ENCODE results near the gene CD109.
"Not testable (repeated sequence)": the region's sequence is repeated elsewhere in the genome, so short reads cannot be mapped to it uniquely, and the experiment has no call there.

The CD109 gene

GRCh38 chr6:73779943-73780342 is 83.9 kb downstream of the CD109 start:
- no peak for FAIRE-seq
- DNase-seq (ENCODE audit: insufficient read length, low spot score), result no peak

- FAIRE-seq (no peak), DNase-seq (ENCODE audit: insufficient read length, low spot score) (no peak)
Measured at GRCh38 chr6:73782911-73783310, 86.9 kb downstream of the CD109 start.

- DNase-seq (ENCODE audit: insufficient read length, low spot score), result no peak
- no peak for FAIRE-seq
Measured at GRCh38 chr6:73784726-73785505, 88.9 kb downstream of the CD109 start.

GRCh38 chr6:73790574-73790973 is 94.6 kb downstream of the CD109 start:
- DNase-seq (ENCODE audit: insufficient read length, low spot score) (no peak), FAIRE-seq (no peak)

DNA sequence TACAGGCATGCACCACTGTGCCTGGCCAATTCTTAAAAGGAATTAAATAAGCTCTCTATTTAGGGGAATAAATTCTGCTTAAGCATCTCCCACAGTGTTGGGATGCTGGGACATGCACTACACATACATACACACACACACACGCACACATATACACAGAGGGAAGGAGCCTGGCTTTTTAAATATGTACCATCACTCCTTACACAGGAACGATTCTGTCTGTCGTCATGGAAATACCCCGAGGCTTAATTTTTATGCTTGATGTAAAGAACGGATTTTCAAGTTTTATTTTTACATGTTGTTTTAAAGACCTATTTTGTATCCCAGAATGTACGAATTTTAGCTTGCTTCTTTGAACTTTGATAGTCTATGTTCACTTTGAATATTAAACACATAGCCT is 95.3 kb downstream of the CD109 start:
- DNase-seq (ENCODE audit: insufficient read length, low spot score), result no peak
- no peak for FAIRE-seq

DNA sequence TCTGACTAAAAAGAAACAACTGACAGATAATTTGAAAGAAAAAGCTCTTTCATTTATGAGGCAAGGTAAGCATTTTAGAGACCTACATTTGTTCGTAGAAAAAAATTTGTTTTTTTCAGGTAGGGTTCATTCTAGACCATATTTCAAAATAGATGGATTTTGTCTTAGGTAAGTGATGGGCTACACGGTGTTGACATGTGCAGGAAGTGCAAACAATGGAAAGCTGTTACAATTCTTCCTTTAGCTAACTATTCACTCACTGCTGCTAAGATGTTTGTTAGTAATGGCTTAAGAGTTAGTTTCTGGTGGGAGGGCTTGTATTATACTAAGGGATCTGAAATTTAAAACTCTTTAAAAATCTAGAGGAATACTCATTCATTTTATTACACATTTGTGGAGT is 96.7 kb downstream of the CD109 start:
- FAIRE-seq (no peak), DNase-seq (ENCODE audit: insufficient read length, low spot score) (no peak)

GRCh38 chr6:73796881-73797280 is 100.9 kb downstream of the CD109 start:
- DNase-seq (ENCODE audit: insufficient read length, low spot score) (no peak), FAIRE-seq (no peak)

DNA sequence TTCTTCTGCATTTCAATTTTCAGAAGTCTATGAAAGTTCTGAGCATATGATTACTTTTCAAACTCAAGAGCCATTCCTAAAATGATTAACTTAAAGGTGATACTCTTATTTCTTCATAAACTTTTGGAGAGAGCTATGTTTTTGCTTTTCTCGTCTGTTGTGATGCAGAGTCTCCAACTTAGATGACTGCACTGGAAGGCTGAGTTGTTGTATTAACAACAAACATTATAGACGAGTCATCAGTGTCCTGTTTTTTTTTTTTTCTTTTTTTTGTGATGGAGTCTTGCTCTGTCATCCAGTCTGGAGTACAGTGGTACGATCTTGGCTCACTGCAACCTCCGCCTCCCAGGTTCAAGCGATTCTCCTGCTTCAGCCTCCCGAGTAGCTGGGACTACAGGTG is 101.9 kb downstream of the CD109 start:
- FAIRE-seq, result no peak
- DNase-seq (ENCODE audit: insufficient read length, low spot score), result no peak

GRCh38 chr6:73798592-73798991 is 102.6 kb downstream of the CD109 start:
- DNase-seq (ENCODE audit: insufficient read length, low spot score) (peak; percentile 40), FAIRE-seq (peak; percentile 9)

DNA sequence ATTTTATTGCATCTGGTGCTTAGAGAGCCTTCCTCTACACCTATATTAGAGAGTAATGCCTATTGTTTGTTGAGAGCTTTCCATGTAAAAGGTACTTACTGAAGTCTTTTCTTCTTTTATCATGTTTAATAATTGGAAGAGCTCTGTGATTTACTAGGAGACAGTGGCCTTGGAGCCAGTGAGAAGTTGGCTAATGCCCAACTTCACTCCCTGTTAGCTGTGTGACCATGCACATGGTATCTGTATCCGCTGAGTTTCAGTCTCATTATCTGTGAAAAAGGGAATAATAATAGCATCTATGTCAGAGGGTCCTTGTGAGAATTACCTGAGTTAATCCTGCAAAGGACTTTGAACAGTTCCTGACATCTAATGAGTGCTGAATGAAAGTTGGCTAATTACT is 105.0 kb downstream of the CD109 start:
- FAIRE-seq (no peak), DNase-seq (ENCODE audit: insufficient read length, low spot score) (no peak)

- no peak for FAIRE-seq
- no peak for DNase-seq (ENCODE audit: insufficient read length, low spot score)
Measured at GRCh38 chr6:73801652-73802268, 105.8 kb downstream of the CD109 start.

DNA sequence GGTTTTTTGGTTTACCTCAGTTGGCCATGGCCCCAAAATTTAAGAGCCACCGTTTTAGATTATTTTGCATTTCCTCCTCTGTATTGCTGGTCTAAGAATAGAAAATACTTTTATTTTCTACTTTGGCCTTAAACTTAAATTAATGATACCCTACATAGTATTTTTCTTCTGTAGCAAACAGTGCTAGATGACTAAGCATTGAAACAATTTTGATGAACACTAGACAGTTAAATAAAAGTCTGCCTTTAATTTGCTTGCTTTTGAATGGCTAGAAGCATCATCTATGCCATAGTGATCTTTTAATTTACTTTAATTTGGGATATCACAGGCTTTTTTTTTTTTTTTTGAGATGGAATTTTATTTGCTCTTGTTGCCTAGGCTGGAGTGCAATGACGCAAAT is 106.4 kb downstream of the CD109 start:
- DNase-seq (ENCODE audit: insufficient read length, low spot score) (no peak), FAIRE-seq (no peak)

DNA sequence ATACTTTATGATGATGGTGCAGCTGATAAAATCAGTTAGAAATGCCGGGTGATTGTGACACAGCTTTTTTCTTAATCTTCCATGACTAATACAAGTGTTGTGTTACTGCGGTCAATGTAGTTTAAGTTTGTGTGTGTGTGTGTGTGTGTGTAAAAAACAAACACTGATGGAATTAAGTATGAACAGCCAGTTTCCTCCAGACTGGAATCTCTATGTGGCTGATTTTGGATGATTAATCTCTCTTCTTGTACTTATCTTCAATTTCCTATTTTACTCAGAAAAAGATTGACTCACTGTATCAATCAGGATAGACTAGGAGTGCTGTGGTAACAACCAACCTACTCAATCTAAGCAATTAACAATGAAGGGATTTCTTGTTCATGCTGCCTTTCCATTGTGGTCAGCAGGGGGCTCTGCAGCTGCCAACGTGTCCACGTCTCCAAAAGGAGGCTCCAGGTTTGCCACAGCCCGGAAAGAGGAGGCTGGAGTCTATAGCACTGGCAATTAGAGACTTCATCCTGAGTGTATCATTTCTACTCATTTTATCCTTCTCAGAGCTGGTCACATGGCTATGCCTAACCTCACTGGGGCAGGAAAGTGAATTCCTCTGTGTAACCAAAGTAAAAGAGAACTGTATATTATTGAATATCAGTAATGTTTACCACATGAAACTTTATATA is 107.7 kb downstream of the CD109 start:
- peak; percentile 72 for FAIRE-seq
- peak; percentile 54 for DNase-seq (ENCODE audit: insufficient read length, low spot score)

- FAIRE-seq, result not testable (repeated sequence)
Measured at GRCh38 chr6:73805221-73805620, 109.2 kb downstream of the CD109 start.

DNA sequence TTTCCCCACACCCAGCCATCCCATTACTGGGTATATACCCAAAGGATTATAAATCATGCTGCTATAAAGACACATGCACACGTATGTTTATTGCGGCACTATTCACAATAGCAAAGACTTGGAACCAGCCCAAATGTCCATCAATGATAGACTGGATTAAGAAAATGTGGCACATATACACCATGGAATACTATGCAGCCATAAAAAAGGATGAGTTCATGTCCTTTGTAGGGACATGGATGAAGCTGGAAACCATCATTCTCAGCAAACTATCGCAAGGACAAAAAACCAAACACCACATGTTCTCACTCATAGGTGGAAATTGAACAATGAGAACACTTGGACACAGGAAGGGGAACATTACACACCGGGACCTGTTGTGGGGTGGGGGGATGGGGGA is 110.0 kb downstream of the CD109 start:
- not testable (repeated sequence) for DNase-seq (ENCODE audit: insufficient read length, low spot score); FAIRE-seq

More at GRCh38 chr6:73805221-73805620, 109.2 kb downstream of the CD109 start:
- not testable (repeated sequence) for DNase-seq (ENCODE audit: insufficient read length, low spot score)

- DNase-seq (ENCODE audit: insufficient read length, low spot score), result no peak
- FAIRE-seq, result no peak
Measured at GRCh38 chr6:73811706-73812105, 115.7 kb downstream of the CD109 start.

- no peak for DNase-seq (ENCODE audit: insufficient read length, low spot score)
- no peak for FAIRE-seq
Measured at GRCh38 chr6:73817253-73817652, 121.2 kb downstream of the CD109 start.

DNA sequence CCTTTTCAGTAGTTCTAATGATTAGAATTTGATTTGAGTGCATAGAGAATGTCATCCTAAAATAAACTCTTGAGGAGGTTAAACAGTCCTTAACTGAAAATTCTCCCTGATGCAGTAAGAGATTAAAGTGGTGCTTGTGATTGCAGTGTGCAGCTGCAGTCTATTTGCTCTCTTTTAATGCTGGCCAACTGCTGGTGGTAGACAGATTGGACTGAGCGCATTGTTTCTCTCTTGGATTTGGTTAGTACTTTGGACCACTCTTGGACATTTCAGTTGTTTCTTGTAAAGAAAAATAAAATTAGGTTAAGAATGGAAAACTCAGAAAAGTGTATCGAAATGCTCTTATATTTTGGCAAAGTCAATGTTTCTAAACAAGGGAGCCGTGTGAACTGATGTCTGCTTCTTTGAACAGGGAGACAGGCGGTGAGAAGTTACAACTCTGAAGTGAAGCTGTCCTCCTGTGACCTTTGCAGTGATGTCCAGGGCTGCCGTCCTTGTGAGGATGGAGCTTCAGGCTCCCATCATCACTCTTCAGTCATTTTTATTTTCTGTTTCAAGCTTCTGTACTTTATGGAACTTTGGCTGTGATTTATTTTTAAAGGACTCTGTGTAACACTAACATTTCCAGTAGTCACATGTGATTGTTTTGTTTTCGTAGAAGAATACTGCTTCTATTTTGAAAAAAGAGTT is 127.2 kb downstream of the CD109 start:
- FAIRE-seq (no peak), DNase-seq (ENCODE audit: insufficient read length, low spot score) (no peak)

GRCh38 chr6:73823832-73824231 is 127.8 kb downstream of the CD109 start:
- no peak for DNase-seq (ENCODE audit: insufficient read length, low spot score)

GRCh38 chr6:73826571-73826970 is 130.6 kb downstream of the CD109 start:
- DNase-seq (ENCODE audit: insufficient read length, low spot score), result no peak
- FAIRE-seq, result no peak

More at GRCh38 chr6:73823832-73824231, 127.8 kb downstream of the CD109 start:
- no peak for FAIRE-seq

DNA sequence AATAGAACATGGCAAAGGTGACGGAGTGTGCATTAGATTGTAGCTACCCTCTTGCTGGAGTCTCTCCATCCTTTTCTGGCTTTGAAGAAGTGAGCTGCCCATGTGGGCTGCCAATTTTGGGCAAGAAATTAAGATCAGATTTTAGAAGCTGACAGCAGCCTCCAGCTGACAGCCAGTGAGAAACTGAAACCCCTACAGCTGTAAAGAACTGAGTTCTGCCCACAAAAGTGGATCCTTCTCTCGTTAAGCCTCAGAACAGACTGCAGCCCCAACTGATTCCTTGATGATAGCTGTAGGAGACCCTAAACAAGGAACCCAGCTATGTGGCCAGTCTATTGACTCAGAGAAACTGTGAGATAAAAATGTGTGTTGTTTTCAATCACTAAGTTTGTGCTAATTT is 134.1 kb downstream of the CD109 start:
- FAIRE-seq, result peak; percentile 23
- DNase-seq (ENCODE audit: insufficient read length, low spot score), result no peak
